ENCODE data around the gene NOL4L. TPM values are rescaled to one million over a fixed set of nuclear protein-coding genes. Genes with fewer than 3 reads are reported as not detected.
"Not testable (repeated sequence)": the region's sequence is repeated elsewhere in the genome, so short reads cannot be mapped to it uniquely, and the experiment has no call there.

NOL4L gene
- total RNA-seq, 2 donors from 2014 or later, result 60.9 to 62.9 TPM

DNA sequence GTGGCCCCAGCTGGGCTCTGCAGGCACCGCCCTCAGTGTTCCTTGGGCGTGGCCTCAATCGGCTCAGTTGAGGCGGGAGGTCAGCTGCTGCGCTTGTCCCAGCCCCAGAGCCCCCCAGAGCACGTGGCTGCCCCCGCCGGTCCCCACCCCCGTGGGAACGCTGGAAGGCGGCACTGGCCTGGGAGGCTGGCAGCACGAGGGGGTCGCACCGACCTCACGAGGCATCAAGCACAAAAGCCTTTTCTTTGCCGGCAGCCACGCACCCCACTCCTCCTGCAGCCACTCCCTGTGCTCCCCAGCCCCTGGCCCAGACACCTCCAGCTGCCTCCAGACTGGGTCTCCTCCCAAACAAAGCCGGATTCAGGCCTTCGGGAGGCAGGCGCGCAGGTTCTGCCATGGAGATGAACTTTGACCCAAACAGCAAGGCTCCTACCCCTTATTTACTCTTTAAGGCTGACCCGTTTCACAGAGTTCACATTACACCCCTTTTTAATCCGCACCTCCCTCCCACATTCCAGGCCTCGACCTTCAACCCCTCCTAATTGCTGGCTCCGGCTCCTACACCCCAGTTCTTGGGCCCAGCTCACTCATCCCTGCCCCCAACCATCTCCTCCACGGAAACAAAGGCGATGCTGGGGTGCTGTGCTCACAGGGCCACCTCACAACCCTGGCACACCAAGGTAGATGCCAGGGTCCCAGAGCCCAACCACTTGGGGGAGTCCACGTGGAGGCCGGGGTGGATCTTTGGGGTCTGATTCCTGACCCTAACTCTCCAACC, 111.7 kb downstream of the NOL4L start:
- Mint-ChIP-seq H3K4me1 (peaks cover 28% of the 10 kb centered on the region), H3K4me3 (no peak overlapping the region), H3K36me3 (ENCODE audit: low read depth) (no peaks in the 10 kb centered on the region), H3K27me3 (no peaks in the 10 kb centered on the region), H3K27ac (no peak overlapping the region)
- DNase-seq, result no peak
- no peaks in the 10 kb centered on the region for H3K9me3 ChIP-seq (ENCODE audit: control insufficient read depth, low read length, poor library complexity, severe bottlenecking)
- no peak for ATAC-seq

DNA sequence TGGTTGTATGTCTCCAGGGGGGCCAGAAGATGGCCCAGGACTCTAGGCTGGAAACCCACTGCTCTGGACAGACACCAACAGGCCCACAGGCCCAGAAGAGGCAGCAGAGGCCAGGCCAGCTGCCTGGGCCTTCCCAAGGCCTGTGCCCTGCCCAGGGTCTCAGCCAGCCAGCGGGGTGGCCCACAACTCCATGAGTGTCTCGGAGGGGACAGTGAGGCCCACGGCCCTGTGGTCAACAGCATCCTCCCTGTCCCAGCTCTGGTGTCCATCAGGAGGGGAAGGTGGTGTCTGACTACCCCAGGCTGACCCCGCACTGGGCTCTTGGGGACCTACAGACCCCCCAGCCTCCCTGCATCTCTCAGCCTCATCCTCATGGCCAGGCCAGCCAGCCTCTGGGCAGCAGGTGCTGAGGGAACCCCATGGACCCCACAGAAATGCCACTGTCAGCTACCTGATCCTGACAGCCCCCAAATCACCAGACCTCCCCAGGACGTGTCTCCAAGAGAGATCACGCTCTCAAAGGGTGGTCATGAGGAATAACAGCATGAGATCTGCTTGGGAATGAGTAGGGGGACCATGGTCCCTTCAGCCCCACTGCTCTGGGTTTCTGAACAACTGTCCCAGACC, 112.4 kb downstream of the NOL4L start:
- Mint-ChIP-seq H3K36me3 (ENCODE audit: low read depth) (no peaks in the 10 kb centered on the region), H3K4me3 (no peak overlapping the region), H3K4me1 (peaks cover 24% of the 10 kb centered on the region), H3K27me3 (no peaks in the 10 kb centered on the region), H3K27ac (no peak overlapping the region)
- ATAC-seq (no peak), DNase-seq (no peak)
- H3K9me3 ChIP-seq (ENCODE audit: control insufficient read depth, low read length, poor library complexity, severe bottlenecking), result no peaks in the 10 kb centered on the region

DNA sequence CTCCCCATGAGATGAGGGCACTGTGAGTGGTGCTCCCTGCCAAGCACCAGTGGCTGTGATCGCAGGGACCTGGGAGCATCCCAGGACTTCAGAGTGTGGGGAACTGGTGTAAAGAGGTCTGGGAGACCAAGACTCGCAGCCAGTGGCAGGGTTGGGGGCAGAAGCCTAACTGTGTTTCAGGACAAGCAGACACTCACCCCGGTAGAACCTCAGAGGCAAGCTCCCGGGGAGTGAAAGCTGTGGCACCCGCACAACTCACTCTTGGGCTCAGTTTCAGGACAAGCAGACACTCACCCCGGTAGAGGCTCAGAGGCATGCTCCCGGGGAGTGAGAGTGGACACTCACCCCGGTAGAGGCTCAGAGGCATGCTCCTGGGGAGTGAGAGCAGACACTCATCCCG, 114.2 kb downstream of the NOL4L start:
- no peak for ATAC-seq
- no peak overlapping the region for H3K4me3 Mint-ChIP-seq
- H3K27me3 Mint-ChIP-seq, result no peaks in the 10 kb centered on the region
- peaks cover 17% of the 10 kb centered on the region for H3K4me1 Mint-ChIP-seq
- DNase-seq, result no peak
- H3K27ac Mint-ChIP-seq, result peak overlapping the region; percentile 86
- no peaks in the 10 kb centered on the region for H3K9me3 ChIP-seq (ENCODE audit: control insufficient read depth, low read length, poor library complexity, severe bottlenecking)
- H3K36me3 Mint-ChIP-seq (ENCODE audit: low read depth), result no peaks in the 10 kb centered on the region

DNA sequence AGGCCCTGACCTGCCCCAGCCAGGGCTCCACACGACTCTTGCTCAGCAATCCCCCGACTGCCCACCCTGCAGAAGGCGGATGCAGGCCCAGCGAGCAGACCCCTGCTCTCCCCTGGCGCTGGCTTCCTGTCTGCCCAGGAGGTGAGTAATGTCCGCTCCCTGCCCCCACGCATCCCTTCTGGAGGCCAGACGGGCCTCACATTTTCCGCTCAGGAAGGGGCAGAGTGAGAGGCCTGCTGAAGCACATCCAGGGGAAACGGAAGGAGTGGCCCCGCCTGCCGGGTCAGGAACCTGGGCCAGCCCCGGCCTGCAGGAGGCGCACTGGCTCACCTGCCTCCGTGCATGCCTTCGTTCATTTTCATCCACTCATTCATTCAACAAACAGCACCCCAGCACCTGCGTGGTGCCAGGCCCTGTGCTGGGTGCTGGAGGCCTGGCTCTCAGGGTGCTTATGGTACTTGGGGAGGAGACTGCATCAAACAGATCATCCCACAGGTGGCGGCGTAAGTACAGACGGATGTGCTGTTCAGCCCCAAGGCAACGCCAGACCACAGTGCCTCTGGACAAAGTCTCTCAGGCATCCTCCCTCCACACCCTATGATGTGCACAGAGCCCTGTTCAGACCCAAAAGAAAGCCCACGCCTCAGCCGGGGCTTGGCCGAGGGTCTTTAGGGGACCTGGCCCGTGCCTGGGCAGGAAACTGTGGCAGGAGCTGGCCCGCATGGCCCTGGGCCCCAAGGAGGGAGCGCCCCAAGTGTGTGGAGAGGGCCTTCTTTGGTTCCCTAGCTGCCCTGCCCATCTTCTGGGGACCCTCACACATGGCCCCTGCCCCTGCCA, 114.9 kb downstream of the NOL4L start:
- peak; percentile 64 for ATAC-seq
- Mint-ChIP-seq H3K27ac (peak overlapping the region; percentile 86), H3K36me3 (ENCODE audit: low read depth) (no peaks in the 10 kb centered on the region), H3K27me3 (no peaks in the 10 kb centered on the region), H3K4me3 (no peak overlapping the region), H3K4me1 (peaks cover 16% of the 10 kb centered on the region)
- DNase-seq, result no peak
- H3K9me3 ChIP-seq (ENCODE audit: control insufficient read depth, low read length, poor library complexity, severe bottlenecking), result no peaks in the 10 kb centered on the region

DNA sequence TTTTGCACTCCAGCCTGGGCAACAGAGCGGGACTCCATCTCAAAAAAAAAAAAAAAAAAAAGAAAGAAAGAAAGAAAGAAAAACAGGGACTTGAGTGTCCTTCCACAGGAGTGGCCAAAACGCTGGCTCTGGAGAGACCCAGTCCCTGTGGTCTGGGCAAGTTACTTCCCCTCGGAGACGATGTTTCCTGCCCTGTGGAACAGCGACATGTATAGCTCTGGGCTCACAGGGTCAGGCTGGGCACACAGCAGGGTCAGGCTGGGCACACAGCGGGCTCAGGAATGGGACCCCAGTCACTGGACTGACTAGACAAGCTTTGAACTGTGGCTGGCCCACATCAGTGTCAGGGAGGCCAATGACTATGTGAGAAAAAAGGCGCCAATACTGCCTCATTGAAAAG, 116.3 kb downstream of the NOL4L start:
- no peak for DNase-seq
- Mint-ChIP-seq H3K4me3 (no peak overlapping the region), H3K36me3 (ENCODE audit: low read depth) (no peaks in the 10 kb centered on the region), H3K4me1 (peaks cover 16% of the 10 kb centered on the region), H3K27ac (peak overlapping the region; percentile 11), H3K27me3 (no peaks in the 10 kb centered on the region)
- no peaks in the 10 kb centered on the region for H3K9me3 ChIP-seq (ENCODE audit: control insufficient read depth, low read length, poor library complexity, severe bottlenecking)
- no peak for ATAC-seq

DNA sequence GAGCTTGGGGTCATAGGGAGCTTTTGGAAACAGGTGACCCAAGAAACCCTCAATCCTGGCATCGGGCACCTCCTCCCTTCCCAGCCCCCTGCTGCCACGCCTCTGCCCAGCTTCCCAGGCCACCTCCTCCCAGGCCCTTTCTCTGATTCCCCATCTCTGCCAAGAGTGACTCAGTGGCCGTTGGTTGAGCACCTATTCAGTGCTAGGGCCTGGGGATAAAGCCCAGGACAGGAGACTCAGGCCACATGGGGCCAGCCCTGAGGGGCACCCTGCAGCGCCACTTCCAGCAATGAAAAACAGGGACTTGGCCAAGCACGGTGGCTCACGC, 116.9 kb downstream of the NOL4L start:
- ATAC-seq (no peak), DNase-seq (no peak)
- no peaks in the 10 kb centered on the region for H3K9me3 ChIP-seq (ENCODE audit: control insufficient read depth, low read length, poor library complexity, severe bottlenecking)
- H3K4me1 Mint-ChIP-seq, result peaks cover 16% of the 10 kb centered on the region
- peak overlapping the region; percentile 11 for H3K27ac Mint-ChIP-seq
- no peaks in the 10 kb centered on the region for H3K27me3 Mint-ChIP-seq
- H3K4me3 Mint-ChIP-seq, result no peak overlapping the region
- no peaks in the 10 kb centered on the region for H3K36me3 Mint-ChIP-seq (ENCODE audit: low read depth)

DNA sequence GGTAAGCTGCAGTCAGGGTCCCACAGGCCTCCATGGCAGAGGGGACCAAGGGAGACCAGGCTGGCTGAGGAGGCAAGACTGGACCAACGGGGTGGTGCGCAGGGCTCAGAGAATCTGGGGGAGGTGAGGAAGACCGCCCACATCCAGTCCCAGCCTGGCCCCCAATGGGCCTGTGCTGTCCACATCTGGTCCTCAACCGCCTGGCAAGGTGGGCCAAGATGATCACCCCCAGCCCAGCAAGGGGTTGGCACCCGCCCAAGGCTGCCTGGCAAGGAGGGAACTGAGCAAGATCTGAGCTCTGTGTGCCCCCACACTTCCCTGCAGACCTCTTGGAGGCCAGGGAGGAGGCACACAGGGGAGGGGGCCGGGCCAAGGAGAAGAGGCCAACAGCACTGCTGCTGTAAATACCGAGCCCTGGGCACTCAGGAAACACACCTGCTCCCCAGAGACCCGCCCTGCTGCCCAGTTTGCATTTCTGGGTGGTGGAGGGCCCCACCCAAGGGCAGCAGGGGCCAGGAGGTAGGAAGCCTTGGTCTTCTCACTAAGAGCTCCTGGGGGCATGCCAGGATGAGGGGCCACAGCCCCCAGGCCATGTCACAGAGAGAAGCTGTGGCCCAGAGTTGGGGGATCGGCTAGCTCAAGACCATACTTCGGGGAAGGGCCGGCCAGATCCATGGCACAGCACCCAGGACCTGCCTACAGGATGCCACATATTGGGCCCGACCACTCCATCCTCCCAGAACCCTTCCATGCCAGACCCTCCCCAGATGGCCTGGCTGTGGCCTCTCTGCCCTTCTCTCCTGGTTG, 117.4 kb downstream of the NOL4L start:
- peak overlapping the region; percentile 11 for H3K27ac Mint-ChIP-seq

DNA sequence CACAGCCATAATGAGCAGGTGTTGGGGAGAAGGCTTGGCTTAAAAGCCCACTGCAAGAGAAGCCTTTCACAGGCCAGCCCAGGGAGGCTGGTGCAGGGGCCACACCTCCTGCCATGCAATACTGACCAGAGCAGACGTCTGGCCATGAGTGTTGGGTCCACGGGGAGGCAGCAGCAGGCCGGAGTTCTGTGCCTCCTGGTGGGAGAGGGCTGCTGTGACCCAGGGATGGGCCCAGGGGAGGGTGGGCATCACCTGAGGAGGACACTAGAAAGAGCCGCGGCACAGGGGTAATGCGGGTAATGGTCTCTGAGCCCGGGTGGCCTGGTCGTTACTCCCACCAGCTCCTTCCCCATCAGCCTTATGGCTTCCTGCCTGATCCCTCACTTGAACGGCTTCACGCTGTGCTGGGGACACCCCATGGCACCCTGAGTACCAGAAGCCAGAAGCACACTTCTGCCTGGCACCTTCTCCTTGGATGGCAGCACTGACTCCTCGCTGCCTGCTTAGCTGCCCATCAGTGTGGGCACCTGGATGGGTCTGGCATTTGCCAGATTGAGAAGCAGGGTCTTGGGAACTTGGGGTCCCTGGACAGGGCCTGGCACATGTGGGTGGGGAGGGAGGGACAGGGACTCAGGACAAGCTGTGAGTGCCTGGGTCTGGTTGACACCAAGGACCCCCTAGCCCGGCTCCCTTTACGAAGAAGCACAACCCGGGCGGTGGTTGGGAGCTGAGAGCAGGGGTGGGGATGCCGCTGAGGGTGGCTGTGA, 118.2 kb downstream of the NOL4L start:
- Mint-ChIP-seq H3K27ac (peak overlapping the region; percentile 11), H3K36me3 (ENCODE audit: low read depth) (no peaks in the 10 kb centered on the region), H3K27me3 (no peaks in the 10 kb centered on the region), H3K4me3 (no peak overlapping the region), H3K4me1 (peaks cover 15% of the 10 kb centered on the region)
- H3K9me3 ChIP-seq (ENCODE audit: control insufficient read depth, low read length, poor library complexity, severe bottlenecking), result no peaks in the 10 kb centered on the region
- no peak for DNase-seq
- no peak for ATAC-seq

More for the DNA sequence above, 117.4 kb downstream of the NOL4L start:
- no peaks in the 10 kb centered on the region for H3K36me3 Mint-ChIP-seq (ENCODE audit: low read depth)
- peaks cover 15% of the 10 kb centered on the region for H3K4me1 Mint-ChIP-seq
- DNase-seq (no peak), ATAC-seq (no peak)
- H3K9me3 ChIP-seq (ENCODE audit: control insufficient read depth, low read length, poor library complexity, severe bottlenecking), result no peaks in the 10 kb centered on the region
- no peaks in the 10 kb centered on the region for H3K27me3 Mint-ChIP-seq
- H3K4me3 Mint-ChIP-seq, result no peak overlapping the region

DNA sequence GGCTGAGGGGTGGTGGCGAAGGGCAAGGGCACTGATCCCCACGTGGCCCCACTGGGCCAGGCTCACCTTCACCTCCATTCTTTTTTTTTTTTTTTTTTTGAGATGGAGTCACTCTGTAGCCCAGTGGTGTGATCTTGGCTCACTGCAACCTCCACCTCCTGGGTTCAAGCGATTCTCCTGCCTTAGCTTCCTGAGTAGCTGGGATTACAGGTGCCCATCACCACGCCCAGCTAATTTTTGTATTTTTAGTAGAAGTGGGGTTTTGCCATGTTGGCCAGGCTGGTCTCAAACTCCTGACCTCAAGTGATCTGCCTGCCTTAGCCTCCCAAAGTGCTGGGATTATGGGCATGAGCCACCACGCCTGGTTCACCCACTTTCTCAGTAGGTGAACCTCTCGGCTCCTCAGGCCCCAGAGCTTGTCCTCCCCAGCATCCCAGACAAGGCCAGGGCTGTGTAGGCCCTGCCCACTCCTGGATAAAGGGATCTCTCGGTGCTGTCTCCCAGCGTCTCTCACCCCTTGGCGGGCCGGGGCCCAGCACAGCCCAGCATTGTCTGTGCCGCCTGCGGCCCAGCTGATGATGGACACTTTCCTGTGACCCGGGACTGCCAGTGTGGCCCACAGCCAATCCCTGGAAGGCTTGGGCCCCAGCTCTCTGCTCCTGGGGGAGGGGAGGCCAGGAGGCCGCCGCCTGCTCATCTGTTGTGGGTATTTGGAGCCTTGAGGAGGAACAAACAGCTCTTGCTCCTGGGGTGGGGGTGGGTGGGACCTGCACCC, 119.0 kb downstream of the NOL4L start:
- H3K27me3 Mint-ChIP-seq; H3K36me3 Mint-ChIP-seq (ENCODE audit: low read depth); H3K9me3 ChIP-seq (ENCODE audit: control insufficient read depth, low read length, poor library complexity, severe bottlenecking); ATAC-seq; H3K4me3 Mint-ChIP-seq; DNase-seq: not testable (repeated sequence)
- Mint-ChIP-seq H3K27ac (peak overlapping the region; percentile 51), H3K4me1 (peaks cover 10% of the 10 kb centered on the region)

DNA sequence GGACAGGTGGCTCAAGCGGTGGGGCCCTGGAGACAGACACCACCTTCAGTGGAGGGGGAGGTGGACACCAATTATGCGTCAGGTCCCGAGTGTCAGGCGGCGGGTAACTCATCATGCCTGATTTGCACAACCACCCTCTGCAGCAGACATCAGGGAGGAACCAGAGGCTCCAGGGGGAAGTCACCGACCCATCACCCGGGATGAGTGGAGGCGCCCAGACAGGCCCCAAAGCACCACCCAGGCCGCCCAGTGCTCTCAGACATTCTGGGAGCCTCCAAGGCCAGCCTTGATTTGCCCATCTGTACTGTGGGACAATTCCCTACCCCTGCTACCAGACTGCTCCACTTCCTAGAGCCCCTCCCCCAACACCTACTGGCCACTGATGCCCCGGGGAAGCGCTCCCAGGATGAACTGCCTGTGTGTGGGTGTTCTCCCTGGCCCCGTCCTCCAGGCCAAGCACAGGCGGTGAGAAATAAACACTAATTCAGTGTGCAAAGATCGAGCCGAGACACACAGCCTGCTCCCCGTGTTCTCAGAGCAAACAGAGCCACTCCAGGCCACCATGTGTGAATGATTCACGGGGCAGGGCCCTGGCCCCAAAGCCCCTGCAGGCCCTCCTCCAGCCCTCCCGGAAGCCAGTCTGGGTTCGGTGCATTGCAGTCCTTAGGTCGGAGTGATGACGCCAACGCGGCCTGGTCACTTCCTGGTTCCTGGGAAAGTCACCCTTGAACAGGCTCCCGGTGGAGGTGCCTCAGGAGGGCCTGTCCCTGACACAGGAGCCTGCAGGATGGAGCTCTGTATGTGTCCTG, 119.8 kb downstream of the NOL4L start:
- DNase-seq (no peak), ATAC-seq (no peak)
- Mint-ChIP-seq H3K27me3 (no peaks in the 10 kb centered on the region), H3K4me3 (no peak overlapping the region), H3K27ac (peak overlapping the region; percentile 51), H3K36me3 (ENCODE audit: low read depth) (no peaks in the 10 kb centered on the region), H3K4me1 (peaks cover 7% of the 10 kb centered on the region)
- H3K9me3 ChIP-seq (ENCODE audit: control insufficient read depth, low read length, poor library complexity, severe bottlenecking), result no peaks in the 10 kb centered on the region

DNA sequence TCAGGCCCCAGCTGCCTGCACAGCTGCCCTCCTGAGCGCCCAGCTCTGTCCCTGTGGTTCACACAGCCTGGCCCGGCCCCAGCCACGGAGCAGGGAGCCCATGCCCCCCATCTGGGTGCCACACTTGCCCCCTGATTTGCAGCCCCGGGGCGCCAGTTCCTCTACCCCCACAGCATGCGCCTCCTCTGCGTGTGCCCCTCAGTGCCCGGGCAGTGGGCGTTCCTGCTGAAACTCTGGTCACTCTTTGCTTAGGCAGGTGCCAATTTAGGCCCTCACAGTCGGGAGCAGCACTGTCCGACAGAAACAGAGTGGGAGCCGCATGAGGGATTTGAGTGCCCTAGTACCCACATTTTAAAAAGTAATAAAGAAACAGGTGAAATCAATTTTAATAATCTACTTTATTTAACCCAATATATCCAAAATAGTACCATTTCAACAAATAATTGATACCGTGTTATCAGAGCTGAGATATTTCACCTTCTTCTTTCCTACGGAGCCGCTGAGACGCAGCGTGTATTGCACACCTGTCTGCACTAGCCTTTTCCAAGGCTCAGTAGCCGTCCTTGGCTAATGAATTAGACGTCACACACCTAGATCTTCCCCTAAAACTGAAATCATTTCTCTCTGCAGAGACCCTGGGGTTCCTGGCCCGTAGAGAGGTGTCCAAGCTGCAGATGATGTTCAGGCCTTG, 120.6 kb downstream of the NOL4L start:
- DNase-seq (no peak), ATAC-seq (no peak)
- peaks cover 3% of the 10 kb centered on the region for H3K4me1 Mint-ChIP-seq
- no peak overlapping the region for H3K27ac Mint-ChIP-seq
- H3K36me3 Mint-ChIP-seq (ENCODE audit: low read depth), result no peaks in the 10 kb centered on the region
- no peaks in the 10 kb centered on the region for H3K27me3 Mint-ChIP-seq
- H3K4me3 Mint-ChIP-seq, result no peak overlapping the region
- H3K9me3 ChIP-seq (ENCODE audit: control insufficient read depth, low read length, poor library complexity, severe bottlenecking), result no peaks in the 10 kb centered on the region

Measured in T-helper 17 cell (primary cell).